GM12891 (cell line): ENCODE data around the gene PTPN6.

Experiments
- POLR2AphosphoS5 ChIP-seq: IDR thresholded peaks from 2 replicates; pipeline ENCODE4 v1.6.1; 2011; ENCODE audit warnings: low read depth, low read length, control low read depth
- TAF1 ChIP-seq: IDR thresholded peaks from 2 replicates; pipeline ENCODE4 v1.6.1; 2011; ENCODE audit warnings: low read depth, low read length, control low read depth

DNA sequence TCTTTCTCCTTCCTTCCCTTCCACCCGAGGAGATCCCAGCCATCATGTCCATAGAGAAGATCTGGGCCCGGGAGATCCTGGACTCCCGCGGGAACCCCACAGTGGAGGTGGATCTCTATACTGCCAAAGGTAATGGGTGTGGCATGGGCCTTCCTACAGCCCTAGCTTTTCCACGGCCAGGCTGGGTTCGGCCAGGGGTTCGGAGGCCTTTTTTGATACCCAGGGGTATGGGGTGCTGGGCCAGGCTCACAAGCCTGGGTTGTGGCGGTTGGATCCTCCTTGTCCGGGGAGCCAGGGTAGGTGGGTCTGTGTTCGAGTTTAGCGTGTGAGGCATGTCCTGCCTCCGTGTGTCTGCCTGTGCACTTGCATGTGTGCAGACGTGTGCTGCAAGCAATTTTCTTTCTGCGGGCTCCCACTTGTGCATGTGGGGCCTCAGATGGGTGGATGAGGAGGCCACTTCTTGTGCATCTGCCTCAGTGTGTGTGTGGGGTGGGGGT, 35.3 kb upstream of the PTPN6 start:
- TF ChIP-seq POLR2AphosphoS5 = no peak
- no peak for TF ChIP-seq TAF1
